DMS153 treated with DMSO at 0.1 percent for 48 hours (cell line): ENCODE results near the gene GALT.
A peak's percentile ranks its signal among the peaks of the same experiment; 100 is the strongest.
"Not testable (repeated sequence)": the region's sequence is repeated elsewhere in the genome, so short reads cannot be mapped to it uniquely, and the experiment has no call there.

Experiments
- DNase-seq: peaks from one replicate; lab custom pipeline; 2025; ENCODE audit not compliant: unreplicated experiment; lab: John Stamatoyannopoulos, UW

Gene GALT

DNA sequence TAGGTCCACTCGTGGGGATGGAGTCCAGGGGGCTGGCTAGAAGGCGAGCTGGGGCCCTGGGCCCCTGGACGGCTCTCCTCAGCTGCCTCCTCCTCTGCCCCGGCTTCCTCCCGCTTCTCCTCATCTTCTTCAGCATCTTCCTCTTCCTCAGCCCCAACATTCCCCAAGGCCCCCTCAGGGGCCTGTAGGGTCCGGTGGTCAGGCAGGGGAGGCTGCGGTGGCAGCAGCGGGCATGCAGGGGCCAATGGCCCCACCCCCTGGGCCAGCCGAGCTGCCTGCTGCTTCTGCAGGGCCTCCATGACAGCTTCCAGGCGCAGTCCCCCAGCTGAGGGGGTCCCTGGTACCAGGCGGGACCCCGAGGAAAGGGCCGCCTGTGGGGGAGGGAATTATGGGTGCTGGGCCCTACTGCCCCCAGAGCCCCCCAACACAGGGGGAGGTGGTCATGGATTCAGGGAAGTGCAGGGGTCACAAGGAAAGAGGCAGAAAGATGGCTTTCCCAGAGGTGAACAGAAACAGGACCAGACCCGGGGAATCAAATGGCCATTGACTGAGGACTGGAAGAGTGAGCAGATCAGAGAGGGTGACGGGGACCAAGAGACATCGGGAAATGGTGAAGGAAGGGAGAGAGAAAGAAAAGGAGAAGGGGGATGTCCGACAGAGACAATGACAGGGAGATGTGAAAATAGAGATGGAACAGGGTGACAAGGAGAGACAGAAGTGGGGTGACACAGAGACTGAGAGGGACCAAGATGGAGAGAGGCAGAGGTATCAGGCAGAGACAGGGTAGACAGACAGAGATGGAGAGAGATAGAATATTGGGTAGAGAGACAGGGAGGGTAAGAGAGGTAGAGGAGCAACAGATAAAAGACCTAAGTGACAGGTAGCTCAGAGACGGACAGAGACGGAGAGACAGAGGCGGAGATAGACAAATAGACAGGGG lies 18.5 kb upstream of the GALT start:
- DNase-seq = no peak

DNA sequence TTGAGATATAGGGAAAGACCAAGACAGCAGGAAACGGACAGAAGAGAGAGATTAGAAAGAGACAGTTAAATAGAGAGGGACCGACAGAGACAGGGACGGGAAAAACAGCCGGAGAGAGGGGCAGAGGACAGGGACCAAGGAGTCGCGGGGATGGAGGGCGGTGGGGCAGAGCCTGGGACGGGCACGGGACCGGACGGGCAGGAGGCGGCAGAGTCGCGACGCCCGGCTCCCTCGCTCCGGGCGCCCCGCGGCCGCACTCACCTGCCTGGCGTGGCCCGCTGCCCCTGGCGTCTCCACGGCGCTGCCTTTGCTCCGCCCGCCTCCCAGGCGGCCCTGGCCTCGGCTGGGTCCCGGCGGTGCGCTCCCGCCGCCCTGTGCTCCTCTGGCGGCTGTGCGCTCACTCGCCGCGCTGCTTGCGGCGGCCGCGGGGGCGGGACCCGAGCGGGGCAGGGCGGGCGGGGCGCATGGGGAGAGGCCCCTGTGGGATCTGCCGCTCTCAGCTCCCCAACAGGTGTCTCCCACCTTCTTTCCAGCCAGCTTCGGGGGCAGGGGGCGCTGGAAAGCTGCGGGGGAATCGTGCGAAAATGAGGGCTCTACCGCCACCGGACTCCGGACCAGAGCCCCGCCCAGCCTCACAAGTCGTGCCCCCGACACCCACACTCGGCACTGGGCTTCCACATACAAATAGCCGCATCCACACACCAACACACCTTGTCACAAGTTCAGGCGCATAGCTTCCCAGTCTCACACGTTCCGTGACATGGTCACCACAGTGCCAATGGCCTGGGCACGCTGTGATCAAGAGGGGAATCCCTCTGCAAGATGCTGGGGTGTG lies 17.6 kb upstream of the GALT start, which contains the start of gene ARID3C:
ARID3C (minus strand) TSS at position 411 of the 835 bp plus-strand sequence. CDS start 1,052 bp downstream, outside the sequence.
- DNase-seq = no peak

DNA sequence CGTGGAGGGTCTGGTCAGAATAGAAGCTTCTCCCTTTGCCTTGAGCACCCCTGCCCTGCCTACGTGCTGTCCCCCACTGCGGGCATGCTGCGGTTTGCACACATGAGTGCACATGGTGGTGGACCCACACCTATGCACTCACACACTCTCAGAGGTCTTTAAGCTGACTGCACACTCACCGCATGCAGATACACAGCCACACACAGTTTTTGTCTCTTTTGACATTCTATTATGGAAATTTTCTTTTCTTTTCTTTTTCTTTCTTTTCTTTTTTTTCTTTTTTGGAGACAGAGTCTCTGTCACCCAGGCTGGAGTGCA lies 17.0 kb upstream of the GALT start:
- no peak for DNase-seq

DNA sequence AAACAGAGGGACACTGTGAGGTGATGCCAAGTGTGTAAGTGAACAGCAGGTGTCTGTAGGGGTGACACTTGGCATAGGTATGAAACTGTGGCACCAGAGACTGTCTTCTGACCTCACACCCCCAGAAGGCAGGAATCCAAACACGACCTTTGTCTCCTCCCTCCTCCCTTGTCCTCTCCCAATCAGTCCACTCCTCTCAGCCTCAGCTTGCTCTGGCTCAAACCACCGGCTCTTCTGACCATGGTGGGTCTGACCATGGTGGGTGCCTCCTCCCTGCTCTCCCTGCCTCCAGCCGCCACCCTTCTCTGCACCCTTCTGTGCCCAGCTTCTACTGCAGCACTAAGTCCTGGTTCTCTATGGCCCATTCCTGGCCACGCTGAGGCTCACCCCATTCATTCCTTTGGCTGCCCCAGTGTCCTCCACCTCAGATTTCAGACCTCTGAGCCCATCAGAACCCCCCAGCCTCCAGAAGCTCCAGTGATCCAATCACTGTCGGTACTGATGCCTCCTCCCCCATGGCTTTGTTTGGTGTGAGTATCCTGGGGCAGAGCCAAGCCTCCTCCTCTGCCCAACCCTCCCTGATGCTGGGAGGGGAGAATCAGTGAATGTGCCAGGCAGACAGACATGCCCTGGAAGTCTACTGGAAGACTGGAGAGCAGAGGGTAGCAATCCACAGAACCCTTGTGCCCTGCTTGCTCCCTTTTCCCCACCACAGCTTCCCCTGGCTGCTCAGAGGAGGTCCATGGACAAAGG lies 15.9 kb upstream of the GALT start:
- no peak for DNase-seq

DNA sequence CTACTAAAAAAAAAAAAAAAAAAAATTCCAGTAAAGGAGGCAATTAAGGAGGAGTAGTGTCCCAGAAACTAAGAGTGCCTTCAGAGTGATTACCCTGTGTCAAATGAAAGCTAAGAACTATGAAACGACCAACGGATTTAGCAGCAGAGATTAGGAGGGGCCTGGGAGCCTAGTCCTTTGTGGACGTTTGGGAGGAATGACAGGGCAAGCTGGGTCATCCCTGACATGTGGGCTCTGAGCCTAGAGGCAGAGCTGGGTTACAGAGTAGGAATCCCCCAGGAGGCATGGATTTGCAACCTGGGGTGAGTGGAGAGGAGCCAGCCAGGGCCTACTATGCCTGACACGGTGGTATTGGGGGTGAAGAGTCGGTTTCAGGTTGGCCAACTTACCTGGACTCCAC lies 13.3 kb upstream of the GALT start:
- no peak for DNase-seq

DNA sequence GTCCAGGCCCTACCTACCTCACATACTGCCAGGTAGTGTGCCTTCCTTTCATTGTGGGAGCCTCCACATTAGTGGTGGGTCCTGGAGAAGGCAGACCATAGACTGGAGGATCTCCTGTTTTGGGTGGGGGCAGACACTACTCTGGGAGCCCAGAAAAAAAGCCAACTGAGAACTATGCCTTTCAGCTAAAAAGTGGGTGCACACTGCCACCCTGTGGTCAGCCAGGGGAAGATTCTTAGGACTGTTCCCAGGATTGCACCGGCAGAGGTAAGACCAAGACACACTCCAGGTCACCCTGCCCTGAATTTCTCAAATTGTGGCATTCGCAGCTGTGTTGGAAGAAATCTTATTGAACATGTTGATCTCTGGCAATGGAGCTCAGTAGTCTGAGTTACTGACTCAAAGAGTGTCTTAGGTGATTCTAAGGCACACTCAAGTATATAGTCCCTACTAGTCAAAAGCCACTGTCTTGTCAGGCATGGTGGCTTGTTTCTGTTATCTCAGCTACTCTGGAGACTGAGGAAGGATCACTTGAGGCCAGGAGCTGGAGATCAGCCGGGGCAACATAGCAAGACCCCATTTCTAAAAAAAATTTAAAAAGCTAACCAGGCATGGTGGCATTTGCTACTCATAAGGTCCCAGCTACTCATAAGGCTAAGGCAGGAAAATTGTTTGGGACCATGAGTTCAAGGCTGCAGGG lies 12.5 kb upstream of the GALT start:
- peak; percentile 31 for DNase-seq

DNA sequence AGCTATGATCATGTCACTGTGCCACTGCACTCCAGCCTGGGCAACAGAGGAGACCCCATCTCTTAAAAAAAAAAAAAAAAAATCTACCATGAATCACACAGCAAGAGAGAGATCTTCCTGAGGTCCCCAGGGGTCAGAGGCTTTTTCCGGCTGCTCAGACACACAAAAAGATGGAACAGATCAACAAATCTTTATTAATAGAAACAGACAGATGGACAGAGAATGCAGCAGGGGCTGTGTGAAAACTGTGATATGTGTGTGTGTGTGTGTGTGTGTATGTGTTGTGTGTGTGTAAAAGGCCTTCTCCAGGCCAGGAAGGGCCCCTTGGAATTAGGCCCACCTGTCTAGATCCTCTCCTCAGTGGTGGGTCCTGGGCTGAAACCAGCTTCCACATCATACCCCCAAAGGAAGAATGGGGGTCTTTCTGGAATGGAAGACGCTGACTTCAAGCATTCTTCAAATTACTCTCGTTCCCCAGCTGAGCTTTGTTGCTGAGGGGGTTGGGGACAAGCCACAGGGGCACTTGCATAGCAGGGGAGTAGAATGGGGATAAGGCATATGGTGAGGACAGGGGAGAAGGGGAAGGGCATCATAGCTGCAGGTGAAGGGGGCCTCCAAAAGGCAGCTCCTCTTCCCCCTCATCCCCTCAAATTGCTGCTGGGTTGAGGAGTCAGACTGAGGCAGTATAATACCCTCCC lies 11.8 kb upstream of the GALT start:
- no peak for DNase-seq

GRCh38 chr9:34635556-34635955 lies 10.9 kb upstream of the GALT start:
- DNase-seq = no peak

- no peak for DNase-seq
These were observed 9.6 kb upstream of the GALT start for GRCh38 chr9:34636791-34637355.

DNA sequence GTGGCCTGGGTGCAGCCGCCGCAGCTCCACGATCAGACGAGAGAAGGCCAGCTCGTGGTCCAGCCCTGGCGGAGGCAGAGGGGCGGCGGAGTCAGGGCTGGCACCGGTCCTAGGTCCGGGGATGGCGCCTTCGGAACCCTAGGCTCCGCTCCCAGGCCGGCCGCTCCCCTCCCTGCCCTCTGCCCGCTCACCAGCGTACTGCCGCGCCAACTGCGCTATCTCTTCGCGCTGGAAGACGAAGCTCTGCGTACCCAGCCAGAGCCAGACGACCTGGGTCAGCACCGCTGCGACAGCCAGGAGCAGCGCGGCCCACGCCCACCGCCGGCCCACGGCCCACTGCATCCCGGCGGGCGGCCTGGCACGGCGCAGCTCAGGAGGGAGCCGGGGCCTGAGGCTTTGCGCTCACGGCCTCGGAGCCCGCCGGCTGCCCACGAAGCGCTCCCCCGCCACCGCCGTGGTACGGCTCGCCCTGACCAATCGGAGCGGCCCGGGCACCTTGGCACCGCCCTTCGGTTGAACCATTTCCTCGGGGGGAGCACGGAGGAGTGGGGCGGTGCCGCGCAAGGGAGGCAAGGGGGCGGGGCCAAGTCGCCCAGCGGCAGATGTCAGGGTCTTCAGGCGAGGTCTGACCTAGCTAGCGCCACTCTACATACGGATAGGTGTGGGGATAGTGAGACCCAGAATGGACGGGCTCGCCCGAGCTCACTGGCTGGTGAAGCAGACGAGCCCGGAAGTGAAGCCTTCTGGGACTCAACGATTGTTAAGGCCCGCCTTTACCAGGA lies 8.9 kb upstream of the GALT start, which contains the start of gene SIGMAR1:
SIGMAR1 (minus strand) TSS at position 432 of the 782 bp plus-strand sequence; CDS start at position 342, 90 bp downstream.
- DNase-seq = peak; percentile 85

DNA sequence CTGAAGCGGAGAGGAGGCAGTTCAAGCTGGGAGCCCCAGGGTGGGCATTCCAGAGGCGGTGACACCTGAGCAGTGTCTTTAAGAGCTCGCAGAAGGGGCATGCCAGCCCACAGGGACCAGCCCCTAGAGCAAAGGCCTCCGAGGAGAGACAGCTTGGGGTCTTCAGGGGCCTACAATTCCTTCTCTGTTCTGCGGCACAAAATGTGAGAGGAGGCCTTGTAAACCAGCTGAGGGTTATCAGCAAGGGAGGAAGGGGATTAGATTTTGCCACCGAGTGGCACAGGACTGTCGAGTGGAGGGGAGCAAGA lies 8.4 kb upstream of the GALT start:
- DNase-seq = no peak

- not testable (repeated sequence) for DNase-seq
These were observed 7.2 kb upstream of the GALT start for GRCh38 chr9:34639322-34639721.

DNA sequence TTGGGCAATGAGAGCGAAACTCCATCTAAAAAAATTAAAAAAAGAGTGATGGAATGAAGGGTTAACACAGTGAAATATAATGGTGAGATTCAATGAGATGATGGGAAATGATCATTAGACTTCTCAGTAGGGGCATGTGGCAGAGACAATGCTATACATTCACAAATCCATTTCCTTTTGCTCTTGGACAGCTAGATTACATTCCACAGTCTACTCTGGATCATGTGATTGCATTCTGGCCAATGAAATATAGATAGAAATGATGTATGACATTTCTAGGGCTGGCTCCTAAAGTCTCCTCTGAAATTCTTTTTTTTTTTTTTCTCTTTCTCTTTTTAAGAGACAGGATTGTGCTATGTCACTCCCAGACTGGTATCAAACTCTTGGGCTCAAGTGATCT lies 3.8 kb upstream of the GALT start:
- no peak for DNase-seq

DNA sequence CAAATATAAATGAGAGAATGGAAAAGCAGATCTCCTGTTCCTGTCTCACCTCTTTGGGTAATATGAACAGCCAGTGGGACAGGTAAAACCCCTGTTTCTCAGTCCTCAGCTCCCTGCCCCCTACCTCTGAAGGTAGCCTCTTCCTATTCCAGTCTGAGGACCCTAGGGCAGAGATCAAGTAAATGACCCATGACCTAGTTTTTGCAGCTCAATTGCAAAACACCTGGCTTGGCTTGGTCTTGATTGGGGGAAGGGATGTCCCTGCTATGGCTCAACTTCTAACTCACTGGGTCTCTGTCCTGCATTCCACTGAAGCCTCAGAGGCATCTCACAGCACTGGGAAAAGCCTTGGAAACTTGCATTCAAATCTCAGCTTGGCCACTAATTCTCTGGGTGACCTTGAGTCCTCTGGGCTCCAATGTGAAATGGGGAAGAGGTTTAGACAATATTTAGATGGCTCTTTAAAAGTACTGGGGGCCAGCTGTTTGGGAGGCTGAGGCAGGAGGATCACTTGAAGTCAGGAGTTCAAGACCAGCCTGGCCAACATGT lies 1.6 kb upstream of the GALT start:
- DNase-seq = no peak

DNA sequence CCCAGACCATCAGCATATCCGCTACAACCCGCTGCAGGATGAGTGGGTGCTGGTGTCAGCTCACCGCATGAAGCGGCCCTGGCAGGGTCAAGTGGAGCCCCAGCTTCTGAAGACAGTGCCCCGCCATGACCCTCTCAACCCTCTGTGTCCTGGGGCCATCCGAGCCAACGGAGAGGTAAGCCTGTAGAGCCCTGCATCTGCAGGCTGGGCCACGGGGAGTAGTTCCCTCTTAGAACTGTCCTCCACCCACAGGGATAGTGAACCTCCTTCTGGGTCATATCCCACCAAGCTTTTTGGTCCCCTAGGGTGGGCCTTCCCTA lies 569 bp downstream of the GALT start:
- DNase-seq = no peak

GRCh38 chr9:34647651-34648050 lies 1.2 kb downstream of the GALT start:
- no peak for DNase-seq

GRCh38 chr9:34648673-34649072 lies 2.2 kb downstream of the GALT start:
- DNase-seq = no peak

DNA sequence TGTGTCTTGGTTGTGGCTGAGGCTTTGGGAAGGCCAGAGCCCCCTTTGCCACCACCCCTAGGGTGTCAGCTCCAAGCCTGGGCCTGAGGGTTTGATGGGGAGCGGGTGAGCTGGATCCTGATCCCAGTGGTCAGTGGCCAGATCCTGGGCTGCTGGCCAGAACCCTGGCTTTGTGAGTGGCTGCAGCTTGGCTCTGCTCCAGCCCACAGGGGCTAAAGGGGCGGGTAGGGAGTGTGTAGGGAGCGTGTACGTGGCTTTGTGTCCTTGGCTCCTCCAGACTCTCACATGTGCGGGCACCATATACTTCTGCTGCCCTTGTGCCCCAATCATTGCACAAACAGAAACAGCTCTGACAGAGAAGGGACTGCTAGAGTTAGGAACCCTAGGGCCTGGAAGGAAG lies 4.3 kb downstream of the GALT start:
- DNase-seq = no peak

DNA sequence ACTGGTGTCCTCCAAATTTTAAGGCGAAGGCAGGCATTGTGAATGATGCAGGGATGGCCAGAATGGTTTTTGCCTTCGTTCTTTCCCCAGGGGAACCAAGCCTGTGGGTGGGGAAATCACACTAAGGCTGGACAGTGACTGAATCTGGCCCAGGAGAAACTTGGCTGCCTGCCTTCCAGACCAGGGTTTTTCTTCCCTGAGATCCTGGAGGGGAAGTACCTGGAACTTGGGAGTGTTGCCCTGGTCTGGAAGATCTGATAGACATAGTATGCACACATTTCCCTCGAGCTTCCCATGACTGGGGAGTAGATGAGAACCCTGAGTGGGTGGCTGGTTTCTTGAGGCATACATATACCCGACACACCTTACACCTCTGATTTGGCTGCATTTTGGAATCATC lies 4.8 kb downstream of the GALT start:
- no peak for DNase-seq
